GM23338 (cell line): ENCODE measurements around the gene SMAD3. TPM values are rescaled to one million over a fixed set of nuclear protein-coding genes. Genes with fewer than 3 reads are reported as not detected.
A peak's percentile ranks its signal among the peaks of the same experiment; 100 is the strongest.

Experiments used
- ATAC-seq: fragments of 200-7000 bp; cut with Tn5 transposase; 3 replicates; pipeline ENCODE4 v1.9.1; 2020
- DNase-seq: peaks from one replicate; pipeline ENCODE4 v3.0.0-alpha.2; 2015; ENCODE audit warnings: low spot score
- H2AFZ ChIP-seq: fragments of 200-600 bp; sonication (generic); 2 replicates; pipeline ENCODE4 v1.8.0; 2016; ENCODE audit warnings: antibody characterized with exemption, mild to moderate bottlenecking, moderate library complexity
- H3F3A ChIP-seq: fragments of 200-600 bp; sonication (generic); replicated peaks from 2 replicates; pipeline ENCODE4 v1.8.0; 2017; ENCODE audit warnings: antibody characterized with exemption, mixed run types, low read depth
- H3K27ac ChIP-seq: fragments of 200-600 bp; sonication (generic); 2 replicates; pipeline ENCODE4 v1.6.1; 2016; ENCODE audit warnings: low read depth
- H3K27me3 ChIP-seq: fragments of 200-600 bp; sonication (generic); 2 replicates; pipeline ENCODE4 v1.8.0; 2016; ENCODE audit warnings: mild to moderate bottlenecking, mixed run types, moderate library complexity; ENCODE audit not compliant: insufficient read depth
- H3K36me3 ChIP-seq: fragments of 200-600 bp; sonication (generic); 2 replicates; pipeline ENCODE4 v1.8.0; 2016; ENCODE audit warnings: mild to moderate bottlenecking; ENCODE audit not compliant: insufficient read depth
- H3K4me1 ChIP-seq: fragments of 200-600 bp; sonication (generic); 2 replicates; pipeline ENCODE4 v1.8.0; 2016; ENCODE audit warnings: mild to moderate bottlenecking, moderate library complexity; ENCODE audit not compliant: insufficient read depth
- H3K4me2 ChIP-seq: fragments of 200-600 bp; sonication (generic); 2 replicates; pipeline ENCODE4 v1.7.1; 2017; ENCODE audit warnings: mixed run types
- H3K4me3 ChIP-seq: fragments of 200-600 bp; sonication (generic); 2 replicates; pipeline ENCODE4 v1.6.1; 2016; ENCODE audit warnings: mixed run types
- H3K79me2 ChIP-seq: fragments of 200-600 bp; sonication (generic); replicated peaks from 2 replicates; pipeline ENCODE4 v1.8.0; 2017; ENCODE audit warnings: mild to moderate bottlenecking; ENCODE audit not compliant: insufficient read depth
- H3K9me2 ChIP-seq: fragments of 200-600 bp; sonication (generic); 2 replicates; pipeline ENCODE4 v1.8.0; 2017; ENCODE audit not compliant: insufficient read depth
- H4K20me1 ChIP-seq: fragments of 200-600 bp; sonication (generic); replicated peaks from 2 replicates; pipeline ENCODE4 v1.8.0; 2017; ENCODE audit warnings: mild to moderate bottlenecking; ENCODE audit not compliant: insufficient read depth
- H3K27ac Mint-ChIP-seq: 2 replicates; pipeline ENCODE4 v1.8.0; 2020; ENCODE audit warnings: inconsistent platforms, mild to moderate bottlenecking, moderate library complexity, mixed read lengths
- H3K27me3 Mint-ChIP-seq: 3 replicates; pipeline ENCODE4 v1.8.0; 2022; ENCODE audit warnings: low read depth, mild to moderate bottlenecking, moderate library complexity, mixed read lengths, inconsistent platforms; ENCODE audit not compliant: insufficient read depth, poor library complexity
- H3K36me3 Mint-ChIP-seq: 3 replicates; pipeline ENCODE4 v1.8.0; 2021; ENCODE audit warnings: low read depth, mild to moderate bottlenecking, inconsistent platforms, moderate library complexity, mixed read lengths
- H3K4me1 Mint-ChIP-seq: 3 replicates; pipeline ENCODE4 v1.8.0; 2020; ENCODE audit warnings: mild to moderate bottlenecking, inconsistent platforms, mixed read lengths
- H3K4me3 Mint-ChIP-seq: 3 replicates; pipeline ENCODE4 v1.8.0; 2021; ENCODE audit warnings: moderate library complexity, mild to moderate bottlenecking, inconsistent platforms, mixed read lengths
- H3K9me3 Mint-ChIP-seq: 3 replicates; pipeline ENCODE4 v1.8.0; 2020; ENCODE audit warnings: moderate library complexity, mild to moderate bottlenecking, inconsistent platforms, mixed read lengths
- EZH2 ChIP-seq: fragments of 200-600 bp; sonication (generic); IDR thresholded peaks from one replicate; pipeline ENCODE4 v1.8.0; 2017; ENCODE audit warnings: antibody characterized with exemption, mild to moderate bottlenecking, low read depth; ENCODE audit not compliant: unreplicated experiment
- EZH2phosphoT487 ChIP-seq: fragments of 200-600 bp; sonication (generic); IDR thresholded peaks from one replicate; pipeline ENCODE4 v1.8.1; 2018; ENCODE audit warnings: antibody characterized with exemption; ENCODE audit not compliant: unreplicated experiment
- POLR2AphosphoS5 ChIP-seq: IDR thresholded peaks from 2 replicates; pipeline ENCODE4 v1.6.1; 2016; ENCODE audit warnings: antibody characterized with exemption, low read depth
- STAT1 ChIP-seq: IDR thresholded peaks from one replicate; pipeline ENCODE4 v1.6.1; 2016; ENCODE audit warnings: antibody characterized with exemption; ENCODE audit not compliant: unreplicated experiment
- ZNF114 ChIP-seq: fragments of 250-450 bp; sonication (Bioruptor Pico); IDR thresholded peaks from 2 replicates; pipeline ENCODE4 v1.5.0; 2020; ENCODE audit warnings: mild to moderate bottlenecking, moderate library complexity
- polyA plus RNA-seq: library from polyadenylated mRNA; unstranded; fragments of >200 nt; fragmentation: Nextera tagmentation; extraction: Ambion mirVana; gene quantifications from 2 replicates; pipeline ENCODE4 v1.2.1, GENCODE V29; 2016
- total RNA-seq: library from RNA; depleted of rRNA; stranded (reverse); fragments of >200 nt; shearing (Covaris generic); gene quantifications from 2 replicates; pipeline ENCODE4 v1.2.3, GENCODE V29; 2014
- TF ChIP-seq, protein P1 (sequence below): IDR thresholded peaks from 2 replicates; pipeline ENCODE4 v1.6.1; 2016; ENCODE audit warnings: antibody characterized with exemption
- TF ChIP-seq, protein P2 (sequence below), 2 experiments: fragments of 200-600 bp in 1 of 2; sonication (generic) in 1 of 2; conservative IDR thresholded peaks; 2 replicates each; pipeline versions ENCODE4 v1.5.1 to v1.6.1; 2016 to 2017; ENCODE audit warnings: antibody characterized with exemption in 2 of 2, low read depth in 2 of 2, mild to moderate bottlenecking in 2 of 2, moderate library complexity in 1 of 2
- TF ChIP-seq, protein P3 (sequence below): IDR thresholded peaks from one replicate; pipeline ENCODE4 v1.6.1; 2018; ENCODE audit warnings: antibody characterized with exemption; ENCODE audit not compliant: unreplicated experiment

SMAD3 gene
- total and polyA plus RNA-seq, 2 experiments from 2014 or later: 4.9 to 11.6 TPM

DNA sequence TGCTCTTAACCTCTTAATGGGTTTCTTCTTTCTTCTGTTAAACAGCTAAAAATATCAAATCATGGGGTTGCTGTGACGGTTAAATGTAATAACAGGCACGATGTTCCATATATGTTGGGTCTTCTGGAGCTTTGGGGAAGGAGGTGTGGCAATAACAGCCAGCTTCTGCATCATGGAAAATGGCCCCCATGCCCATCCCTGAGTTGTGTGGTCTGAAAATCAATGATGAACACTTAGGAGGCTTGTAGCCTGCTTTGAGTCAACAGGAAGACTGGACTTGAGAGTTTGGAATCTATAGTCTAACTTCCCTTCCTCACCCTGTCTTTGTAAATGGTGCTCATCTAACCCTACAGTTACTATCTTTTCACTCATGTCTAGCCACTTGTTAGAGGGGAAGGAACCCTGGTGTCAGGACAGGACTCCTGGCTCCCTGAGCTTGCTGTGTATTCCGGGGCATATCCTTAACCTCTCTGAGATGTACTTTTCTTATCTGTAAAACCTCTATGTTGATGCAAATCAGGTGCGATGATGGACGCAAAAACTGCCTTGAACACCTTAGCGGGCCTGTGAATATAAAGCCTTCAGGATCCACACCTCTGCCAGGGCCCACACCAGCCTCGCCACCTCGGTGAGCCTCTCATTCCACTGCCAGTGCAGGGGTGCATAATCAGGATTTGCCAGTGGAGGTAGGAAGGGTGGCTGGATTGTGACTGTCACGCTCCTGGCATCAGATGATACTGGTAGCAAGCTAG, 27.5 kb downstream of the SMAD3 start (continued):
- TF ChIP-seq, protein P1, sequence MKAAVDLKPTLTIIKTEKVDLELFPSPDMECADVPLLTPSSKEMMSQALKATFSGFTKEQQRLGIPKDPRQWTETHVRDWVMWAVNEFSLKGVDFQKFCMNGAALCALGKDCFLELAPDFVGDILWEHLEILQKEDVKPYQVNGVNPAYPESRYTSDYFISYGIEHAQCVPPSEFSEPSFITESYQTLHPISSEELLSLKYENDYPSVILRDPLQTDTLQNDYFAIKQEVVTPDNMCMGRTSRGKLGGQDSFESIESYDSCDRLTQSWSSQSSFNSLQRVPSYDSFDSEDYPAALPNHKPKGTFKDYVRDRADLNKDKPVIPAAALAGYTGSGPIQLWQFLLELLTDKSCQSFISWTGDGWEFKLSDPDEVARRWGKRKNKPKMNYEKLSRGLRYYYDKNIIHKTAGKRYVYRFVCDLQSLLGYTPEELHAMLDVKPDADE: no peak
- no peak for TF ChIP-seq STAT1
- TF ChIP-seq, protein P2, sequence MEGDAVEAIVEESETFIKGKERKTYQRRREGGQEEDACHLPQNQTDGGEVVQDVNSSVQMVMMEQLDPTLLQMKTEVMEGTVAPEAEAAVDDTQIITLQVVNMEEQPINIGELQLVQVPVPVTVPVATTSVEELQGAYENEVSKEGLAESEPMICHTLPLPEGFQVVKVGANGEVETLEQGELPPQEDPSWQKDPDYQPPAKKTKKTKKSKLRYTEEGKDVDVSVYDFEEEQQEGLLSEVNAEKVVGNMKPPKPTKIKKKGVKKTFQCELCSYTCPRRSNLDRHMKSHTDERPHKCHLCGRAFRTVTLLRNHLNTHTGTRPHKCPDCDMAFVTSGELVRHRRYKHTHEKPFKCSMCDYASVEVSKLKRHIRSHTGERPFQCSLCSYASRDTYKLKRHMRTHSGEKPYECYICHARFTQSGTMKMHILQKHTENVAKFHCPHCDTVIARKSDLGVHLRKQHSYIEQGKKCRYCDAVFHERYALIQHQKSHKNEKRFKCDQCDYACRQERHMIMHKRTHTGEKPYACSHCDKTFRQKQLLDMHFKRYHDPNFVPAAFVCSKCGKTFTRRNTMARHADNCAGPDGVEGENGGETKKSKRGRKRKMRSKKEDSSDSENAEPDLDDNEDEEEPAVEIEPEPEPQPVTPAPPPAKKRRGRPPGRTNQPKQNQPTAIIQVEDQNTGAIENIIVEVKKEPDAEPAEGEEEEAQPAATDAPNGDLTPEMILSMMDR (conservative IDR thresholded peaks at IDR 0.05; ENCODE audit: low read depth in 2 of 2): no peak
- TF ChIP-seq, protein P3, sequence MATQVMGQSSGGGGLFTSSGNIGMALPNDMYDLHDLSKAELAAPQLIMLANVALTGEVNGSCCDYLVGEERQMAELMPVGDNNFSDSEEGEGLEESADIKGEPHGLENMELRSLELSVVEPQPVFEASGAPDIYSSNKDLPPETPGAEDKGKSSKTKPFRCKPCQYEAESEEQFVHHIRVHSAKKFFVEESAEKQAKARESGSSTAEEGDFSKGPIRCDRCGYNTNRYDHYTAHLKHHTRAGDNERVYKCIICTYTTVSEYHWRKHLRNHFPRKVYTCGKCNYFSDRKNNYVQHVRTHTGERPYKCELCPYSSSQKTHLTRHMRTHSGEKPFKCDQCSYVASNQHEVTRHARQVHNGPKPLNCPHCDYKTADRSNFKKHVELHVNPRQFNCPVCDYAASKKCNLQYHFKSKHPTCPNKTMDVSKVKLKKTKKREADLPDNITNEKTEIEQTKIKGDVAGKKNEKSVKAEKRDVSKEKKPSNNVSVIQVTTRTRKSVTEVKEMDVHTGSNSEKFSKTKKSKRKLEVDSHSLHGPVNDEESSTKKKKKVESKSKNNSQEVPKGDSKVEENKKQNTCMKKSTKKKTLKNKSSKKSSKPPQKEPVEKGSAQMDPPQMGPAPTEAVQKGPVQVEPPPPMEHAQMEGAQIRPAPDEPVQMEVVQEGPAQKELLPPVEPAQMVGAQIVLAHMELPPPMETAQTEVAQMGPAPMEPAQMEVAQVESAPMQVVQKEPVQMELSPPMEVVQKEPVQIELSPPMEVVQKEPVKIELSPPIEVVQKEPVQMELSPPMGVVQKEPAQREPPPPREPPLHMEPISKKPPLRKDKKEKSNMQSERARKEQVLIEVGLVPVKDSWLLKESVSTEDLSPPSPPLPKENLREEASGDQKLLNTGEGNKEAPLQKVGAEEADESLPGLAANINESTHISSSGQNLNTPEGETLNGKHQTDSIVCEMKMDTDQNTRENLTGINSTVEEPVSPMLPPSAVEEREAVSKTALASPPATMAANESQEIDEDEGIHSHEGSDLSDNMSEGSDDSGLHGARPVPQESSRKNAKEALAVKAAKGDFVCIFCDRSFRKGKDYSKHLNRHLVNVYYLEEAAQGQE: no peak
- no peak for TF ChIP-seq EZH2phosphoT487

DNA sequence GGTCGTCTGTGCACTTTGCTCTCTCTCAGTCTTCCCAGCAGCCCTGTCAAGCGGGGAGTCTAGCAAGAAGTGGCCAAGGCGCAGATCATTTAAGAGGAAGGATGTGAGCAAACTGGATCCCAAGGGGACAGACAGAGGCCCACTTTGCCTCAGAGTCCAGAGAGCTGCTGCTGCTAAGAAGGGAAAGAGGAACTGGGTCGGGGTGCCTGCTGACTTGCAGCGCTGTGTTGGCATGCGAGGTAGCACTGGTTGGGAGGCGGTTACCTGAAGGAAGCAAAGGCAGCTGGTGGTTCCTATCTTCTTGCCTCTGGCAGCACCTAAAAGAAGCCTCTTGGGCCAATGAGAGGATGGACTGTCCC, 28.1 kb downstream of the SMAD3 start:
- DNase-seq (no peak), ATAC-seq (no peak)
- Histone ChIP-seq H3K4me3 (no peak overlapping the region), H3F3A (no peaks in the 10 kb centered on the region), H3K4me1 (peaks cover 28% of the 10 kb centered on the region), H3K79me2 (peaks cover 21% of the 10 kb centered on the region), H3K27ac (no peak overlapping the region), H3K36me3 (peaks cover 4% of the 10 kb centered on the region; the same call in 1 of the 2 replicates), H3K4me2 (no peak overlapping the region), H4K20me1 (no peaks in the 10 kb centered on the region), H3K27me3 (no peaks in the 10 kb centered on the region), H2AFZ (no peak overlapping the region), H3K9me2 (no peaks in the 10 kb centered on the region)
- Mint-ChIP-seq H3K9me3 (no peaks in the 10 kb centered on the region), H3K4me3 (no peak overlapping the region), H3K27ac (peak overlapping the region; percentile 48), H3K4me1 (peaks cover 57% of the 10 kb centered on the region), H3K36me3 (no peaks in the 10 kb centered on the region), H3K27me3 (peaks cover 6% of the 10 kb centered on the region)
- TF ChIP-seq EZH2phosphoT487: no peak
- no peak for TF ChIP-seq POLR2AphosphoS5
- TF ChIP-seq ZNF114: no peak
- TF ChIP-seq, protein P3: no peak
- no peak for TF ChIP-seq STAT1
- TF ChIP-seq EZH2: no peak
